Renal pelvis (tissue), 4 donors: Measurements from ENCODE around the gene PRDX5. TPM values are rescaled to one million over a fixed set of nuclear protein-coding genes. Genes with fewer than 3 reads are reported as not detected.

Experiments
- DNase-seq: peaks from one replicate; pipeline ENCODE4 v3.0.0-alpha.2; 2013
- polyA plus RNA-seq, 3 donors: library from polyadenylated mRNA; unstranded; fragments of 120-200 nt; gene quantifications; one replicate each; pipeline ENCODE4 v1.2.1, GENCODE V29; 2013; ENCODE audit not compliant: insufficient read length in 3 of 3

Gene PRDX5
- polyA plus RNA-seq, 3 donors, result 205 to 244 (median 225) TPM

- DNase-seq, result no peak
These were observed 40.1 kb downstream of the PRDX5 start for GRCh38 chr11:64357904-64358535.

GRCh38 chr11:64358536-64358906 lies 40.6 kb downstream of the PRDX5 start:
- DNase-seq, result no peak

GRCh38 chr11:64358907-64359711 lies 41.2 kb downstream of the PRDX5 start, which contains the start of gene RPS6KA4:
Gene RPS6KA4 (plus strand): TSS chr11:64359162. CDS start chr11:64359236, 74 bp downstream.
- peak; percentile 60 for DNase-seq

- DNase-seq, result no peak
These were observed 42.0 kb downstream of the PRDX5 start for GRCh38 chr11:64359712-64360445.

- DNase-seq, result no peak
These were observed 42.6 kb downstream of the PRDX5 start for GRCh38 chr11:64360448-64360921.

GRCh38 chr11:64361659-64362058 lies 43.7 kb downstream of the PRDX5 start:
- no peak for DNase-seq

GRCh38 chr11:64362339-64362738 lies 44.4 kb downstream of the PRDX5 start:
- DNase-seq, result no peak

GRCh38 chr11:64364435-64364834 lies 46.5 kb downstream of the PRDX5 start:
- DNase-seq, result no peak

GRCh38 chr11:64364911-64365310 lies 47.0 kb downstream of the PRDX5 start:
- no peak for DNase-seq

- no peak for DNase-seq
These were observed 48.8 kb downstream of the PRDX5 start for GRCh38 chr11:64366751-64367150.

- no peak for DNase-seq
These were observed 50.2 kb downstream of the PRDX5 start for GRCh38 chr11:64367931-64368672.

GRCh38 chr11:64368673-64369074 lies 50.8 kb downstream of the PRDX5 start:
- no peak for DNase-seq

- DNase-seq, result no peak
These were observed 51.8 kb downstream of the PRDX5 start for GRCh38 chr11:64369440-64370421.

GRCh38 chr11:64371201-64371600 lies 53.3 kb downstream of the PRDX5 start:
- DNase-seq, result no peak

Other genes with a start within 250 kb of the PRDX5 start
- gene MACROD1, start 152.0 kb upstream of the PRDX5 start, polyA plus RNA-seq, result 10 to 100 TPM; 15.2 to 18.9 (median 16.1) TPM
- 100 to 1,000 TPM; 165 to 203 (median 189) TPM for gene STIP1, start 131.9 kb upstream of the PRDX5 start, polyA plus RNA-seq
- 1 to 10 TPM; 4.7 to 7.5 (median 5.9) TPM for gene FERMT3, start 111.4 kb upstream of the PRDX5 start, polyA plus RNA-seq
- 10 to 100 TPM; 50.9 to 53.4 (median 51.8) TPM for gene TRPT1, start 91.9 kb upstream of the PRDX5 start, polyA plus RNA-seq
- gene NUDT22, start 91.8 kb upstream of the PRDX5 start, polyA plus RNA-seq, result 10 to 100 TPM; 27.9 to 34.4 (median 30.1) TPM
- gene DNAJC4, start 87.6 kb upstream of the PRDX5 start, polyA plus RNA-seq, result 10 to 100 TPM; 63.7 to 79.3 (median 69.9) TPM
- 100 to 1,000 TPM in 1 of 3 donors, 10 to 100 TPM in 2; 92.3 to 102 (median 92.6) TPM for gene VEGFB, start 83.5 kb upstream of the PRDX5 start, polyA plus RNA-seq
- gene FKBP2, start 77.0 kb upstream of the PRDX5 start, polyA plus RNA-seq, result 100 to 1,000 TPM in 2 of 3 donors, 10 to 100 TPM in 1; 98.7 to 122 (median 101) TPM
- gene PPP1R14B, start 71.2 kb upstream of the PRDX5 start, polyA plus RNA-seq, result 10 to 100 TPM; 66.6 to 98.3 (median 90.5) TPM
- gene PLCB3, start 66.6 kb upstream of the PRDX5 start, polyA plus RNA-seq, result 10 to 100 TPM; 13.7 to 17.7 (median 15.8) TPM
- 10 to 100 TPM; 51.8 to 67.3 (median 61.2) TPM for gene BAD, start 33.5 kb upstream of the PRDX5 start, polyA plus RNA-seq
- gene GPR137, start 32.3 kb upstream of the PRDX5 start, polyA plus RNA-seq, result 10 to 100 TPM; 44.0 to 46.2 (median 45.3) TPM
- gene KCNK4, start 26.8 kb upstream of the PRDX5 start, polyA plus RNA-seq, result under 1 TPM in 1 of 3 donors, not detected in 2; 0.06 TPM
- not detected for gene CATSPERZ, start 17.8 kb upstream of the PRDX5 start, polyA plus RNA-seq
- 10 to 100 TPM; 27.9 to 34.5 (median 30.8) TPM for gene ESRRA, start 12.6 kb upstream of the PRDX5 start, polyA plus RNA-seq
- gene TRMT112, start 562 bp upstream of the PRDX5 start, polyA plus RNA-seq, result 100 to 1,000 TPM; 242 to 262 (median 252) TPM
- 1 to 10 TPM; 3.2 to 4.0 (median 3.4) TPM for gene CCDC88B, start 22.1 kb downstream of the PRDX5 start, polyA plus RNA-seq
- 10 to 100 TPM; 13.2 to 15.7 (median 14.7) TPM for gene RPS6KA4, start 41.0 kb downstream of the PRDX5 start, polyA plus RNA-seq
- 10 to 100 TPM; 27.7 to 38.9 (median 30.9) TPM for gene SLC22A11, start 237.8 kb downstream of the PRDX5 start, polyA plus RNA-seq